Inferior parietal cortex (tissue), 1 donor: ENCODE measurements around the gene STX10.

Experiments used
- DNase-seq: peaks from one replicate; pipeline ENCODE4 v3.0.0-alpha.2; 2016; ENCODE audit errors: extremely low spot score

Gene STX10

DNA sequence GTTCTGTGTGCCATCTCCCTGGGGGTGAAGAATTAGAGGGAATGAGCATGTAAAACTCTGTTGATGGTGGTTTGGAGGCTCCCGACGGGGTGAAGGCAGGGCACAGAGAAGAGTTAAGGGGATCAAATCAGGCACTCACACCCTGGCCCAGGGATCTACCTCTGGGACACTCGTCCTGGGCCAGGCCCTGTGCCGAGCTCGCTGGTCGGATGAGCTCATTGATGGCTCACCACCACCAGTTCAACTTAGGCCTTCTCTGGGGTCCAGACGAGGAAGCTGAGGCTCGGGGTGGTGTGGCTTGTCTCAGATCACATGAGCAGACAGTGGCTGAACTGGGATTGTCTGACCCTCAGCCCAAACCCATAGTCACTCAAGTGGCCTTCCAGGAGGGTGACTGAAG is 30.5 kb downstream of the STX10 start:
- DNase-seq = no peak

- DNase-seq = no peak
Measured at GRCh38 chr19:13118424-13119193, 31.6 kb downstream of the STX10 start.

GRCh38 chr19:13117772-13118423 is 32.3 kb downstream of the STX10 start, which contains the start of gene NACC1:
TSS of gene NACC1 (plus strand) at chr19:13118264. CDS start at chr19:13135208, 16,944 bp downstream.
- DNase-seq = peak; percentile 86

DNA sequence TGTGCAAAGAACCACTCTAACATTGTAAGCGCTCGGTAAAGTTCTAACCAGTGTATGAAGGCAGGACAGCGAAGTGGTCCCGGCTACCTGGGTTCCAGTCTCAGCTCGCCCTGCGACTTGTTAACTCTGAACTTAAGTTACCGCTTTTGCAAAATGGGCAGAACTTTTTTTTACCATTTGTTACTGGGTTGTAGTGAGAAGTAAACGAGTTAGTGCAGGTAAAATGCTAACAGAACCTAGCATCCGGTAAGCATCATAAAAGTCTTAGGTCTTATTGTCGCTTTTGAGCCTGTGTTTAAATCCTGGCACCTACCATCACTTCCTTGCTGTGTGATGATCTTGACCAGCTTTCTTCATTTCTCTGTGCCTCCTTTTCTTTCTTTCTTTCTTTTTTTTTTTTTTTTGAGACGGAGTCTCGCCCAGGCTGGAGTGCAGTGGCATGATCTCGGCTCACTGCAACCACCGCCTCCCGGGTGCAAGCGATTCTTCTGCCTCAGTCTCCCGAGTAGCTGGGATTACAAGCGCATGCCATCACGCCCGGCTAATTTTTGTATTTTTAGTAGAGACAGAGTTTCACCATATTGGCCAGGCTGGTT is 32.9 kb downstream of the STX10 start:
- DNase-seq = no peak

GRCh38 chr19:13116282-13117175 is 33.6 kb downstream of the STX10 start, which contains the start of gene TRMT1:
TSS of gene TRMT1 (minus strand) at chr19:13116740. CDS start at chr19:13116399, 341 bp downstream.
- peak; percentile 93 for DNase-seq

DNA sequence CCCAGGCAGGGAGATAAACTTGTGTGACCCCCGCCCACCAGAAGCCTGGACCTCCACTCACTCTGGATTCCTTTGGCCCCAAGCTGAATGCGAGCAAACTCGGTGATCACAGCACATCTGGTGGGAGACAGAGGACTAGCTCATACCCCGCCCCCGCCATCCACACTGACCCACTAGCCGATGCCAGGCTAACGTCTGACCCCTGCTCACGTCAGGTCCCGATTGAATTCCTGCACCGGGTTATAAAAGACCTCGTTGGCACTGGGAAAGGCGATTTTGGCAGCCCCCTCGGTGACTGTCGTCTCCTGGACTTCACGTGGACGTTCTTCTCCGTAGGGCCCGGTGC is 34.3 kb downstream of the STX10 start:
- DNase-seq = no peak

DNA sequence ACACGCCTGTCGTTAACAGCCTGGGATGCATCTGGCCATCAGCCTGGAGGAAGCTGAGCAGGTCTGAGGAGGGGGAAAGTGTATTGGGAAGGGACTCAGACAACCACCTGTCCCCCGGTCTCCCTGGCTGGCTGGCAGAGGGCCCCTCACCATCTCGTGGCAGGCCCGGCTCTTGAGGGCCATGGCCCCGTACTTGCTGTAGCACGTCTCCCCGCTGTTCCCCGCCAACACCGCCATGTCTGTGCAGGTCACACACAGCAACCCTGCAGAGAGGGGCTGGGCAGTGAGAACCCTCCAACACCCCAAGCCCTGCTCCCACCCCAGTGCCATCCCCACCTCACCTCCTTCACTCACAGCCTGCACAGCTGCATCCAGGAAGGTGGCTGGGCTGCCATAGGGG is 37.6 kb downstream of the STX10 start:
- DNase-seq = no peak

GRCh38 chr19:13110099-13110610 is 40.0 kb downstream of the STX10 start:
- no peak for DNase-seq

DNA sequence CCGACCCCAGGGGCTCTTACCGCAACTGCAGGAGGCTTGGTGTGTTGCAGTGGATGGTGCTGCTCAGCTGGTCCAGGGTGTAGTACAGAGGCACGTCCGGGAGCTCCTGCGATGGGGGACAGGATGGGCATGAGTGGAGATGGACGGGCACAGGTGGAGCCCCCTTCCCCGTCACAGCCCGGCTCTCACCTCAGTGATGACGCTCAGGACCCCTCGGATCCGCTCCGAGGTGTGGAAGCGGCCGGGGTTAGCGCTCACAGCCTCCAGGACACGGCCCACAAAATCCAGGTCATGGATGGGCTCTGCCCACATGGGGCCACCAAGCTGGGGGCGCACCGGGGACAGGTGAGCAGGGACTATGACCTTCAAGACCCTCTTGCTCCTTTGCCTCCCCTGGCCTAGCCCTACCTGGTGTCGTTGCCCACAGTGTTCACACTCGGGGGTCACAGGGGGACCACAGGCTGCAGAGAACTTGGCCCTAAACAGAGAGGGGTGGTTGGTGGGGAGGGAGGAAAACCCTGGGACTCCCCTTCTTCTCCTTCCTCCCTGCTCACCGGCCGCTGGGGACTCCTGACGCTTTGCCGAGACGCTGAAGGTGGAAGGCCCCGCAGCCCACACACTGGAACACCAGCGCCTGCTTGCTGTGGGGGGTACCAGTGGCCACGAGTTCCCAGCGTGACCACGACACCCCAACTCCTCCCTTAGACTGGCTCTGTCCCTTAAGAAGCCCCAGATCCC is 40.6 kb downstream of the STX10 start:
- no peak for DNase-seq

DNA sequence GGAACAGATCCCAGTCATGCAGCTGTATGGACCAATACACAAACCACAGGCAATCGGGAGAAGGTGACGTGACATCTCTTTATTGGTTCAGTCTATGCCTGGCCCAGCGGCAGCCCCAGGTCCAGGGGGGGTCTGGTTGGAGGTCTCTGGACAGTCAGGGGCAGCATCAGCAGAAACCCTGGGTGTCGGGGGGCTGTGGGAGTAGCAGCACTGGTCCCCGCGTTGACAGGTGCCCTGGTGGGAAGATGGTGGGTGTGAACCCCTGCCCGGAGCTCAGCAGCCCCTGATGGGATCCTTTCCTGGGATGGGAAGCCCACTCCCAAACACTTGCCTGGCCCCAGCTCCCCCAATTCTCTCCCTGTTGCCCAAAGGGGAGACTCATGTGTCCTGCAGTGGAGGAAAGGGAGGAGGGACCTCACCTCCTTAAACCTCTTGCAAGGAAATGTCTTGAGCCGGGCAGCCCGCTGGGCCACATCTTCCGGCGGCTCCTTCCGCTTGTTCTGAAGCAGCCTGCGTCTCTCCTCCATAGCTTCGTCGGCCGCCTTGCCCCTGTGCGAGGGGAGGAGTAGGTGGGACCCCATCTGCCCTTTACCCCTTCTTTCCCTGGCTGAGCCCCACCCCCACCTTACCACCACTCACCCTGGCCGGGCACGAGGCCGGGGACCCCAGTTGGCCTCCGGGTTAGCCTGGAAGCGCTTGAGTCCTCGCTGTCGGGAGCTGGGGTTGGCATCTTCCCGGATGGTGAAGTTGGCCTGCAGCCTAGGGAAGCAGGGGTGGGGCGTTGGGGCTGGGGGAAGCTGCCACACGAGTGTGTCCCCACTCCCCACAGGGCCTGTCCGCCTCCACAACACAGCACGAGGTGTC is 45.1 kb downstream of the STX10 start:
- no peak for DNase-seq

DNA sequence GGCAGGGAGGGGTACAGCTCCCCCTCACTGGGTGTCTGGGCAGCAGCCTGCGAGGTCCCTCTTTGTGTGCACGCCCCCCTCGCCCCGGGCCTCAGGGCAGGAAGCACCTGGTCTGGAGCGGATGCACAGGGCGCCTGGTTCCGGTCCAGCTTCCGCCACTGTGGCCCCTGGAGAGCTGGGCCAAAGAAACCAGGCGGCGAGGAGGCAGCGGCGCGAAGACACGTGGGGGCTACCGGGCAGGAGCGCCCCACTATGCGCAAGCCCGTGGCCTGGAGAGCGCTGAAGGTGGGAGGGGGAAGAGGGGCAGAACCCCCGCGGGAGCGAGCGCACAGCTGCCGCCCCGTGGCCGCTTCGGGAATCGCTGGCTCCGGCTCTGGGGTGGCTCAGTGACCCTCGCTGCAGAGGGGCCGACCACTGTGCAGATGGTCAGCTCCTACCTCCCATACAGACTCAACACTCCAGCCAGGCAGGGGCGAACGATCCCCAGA is 45.8 kb downstream of the STX10 start:
- no peak for DNase-seq

DNA sequence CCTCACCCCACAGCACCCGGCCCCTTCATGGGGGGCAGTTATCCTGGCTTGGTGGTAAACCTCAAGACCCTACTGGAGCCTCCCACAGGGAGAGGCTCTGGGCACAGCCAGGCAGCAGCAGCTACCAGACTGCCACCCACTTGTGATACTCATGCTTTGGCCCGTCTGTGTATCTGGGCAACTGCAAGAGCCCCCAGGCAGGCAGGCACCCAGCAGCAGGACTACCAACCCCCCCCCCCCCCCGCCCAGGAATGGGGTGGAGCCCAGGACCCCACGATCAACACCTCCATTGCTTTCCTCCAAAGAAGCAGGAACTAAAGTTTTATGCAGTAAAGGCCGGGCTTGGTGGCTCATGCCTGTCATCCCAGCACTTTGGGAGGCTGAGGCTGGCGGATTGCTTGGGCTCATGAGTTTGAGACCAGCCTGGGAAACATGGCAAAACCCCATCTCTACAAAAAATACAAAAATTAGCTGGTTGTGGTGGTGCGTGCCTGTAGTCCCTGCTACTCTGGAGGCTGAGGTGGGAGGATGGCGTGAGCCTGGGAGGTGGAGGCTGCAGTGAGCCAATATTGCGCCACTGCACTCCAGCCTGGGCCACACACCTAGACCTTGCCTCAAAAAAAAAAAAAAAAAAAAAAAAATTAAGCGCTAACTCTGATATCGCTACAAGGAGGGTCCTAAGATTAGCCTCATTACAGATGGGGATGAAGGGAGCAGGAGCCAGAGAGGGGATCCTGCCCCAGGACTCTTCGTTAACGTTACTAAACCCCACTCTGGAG is 46.4 kb downstream of the STX10 start:
- DNase-seq = no peak

DNA sequence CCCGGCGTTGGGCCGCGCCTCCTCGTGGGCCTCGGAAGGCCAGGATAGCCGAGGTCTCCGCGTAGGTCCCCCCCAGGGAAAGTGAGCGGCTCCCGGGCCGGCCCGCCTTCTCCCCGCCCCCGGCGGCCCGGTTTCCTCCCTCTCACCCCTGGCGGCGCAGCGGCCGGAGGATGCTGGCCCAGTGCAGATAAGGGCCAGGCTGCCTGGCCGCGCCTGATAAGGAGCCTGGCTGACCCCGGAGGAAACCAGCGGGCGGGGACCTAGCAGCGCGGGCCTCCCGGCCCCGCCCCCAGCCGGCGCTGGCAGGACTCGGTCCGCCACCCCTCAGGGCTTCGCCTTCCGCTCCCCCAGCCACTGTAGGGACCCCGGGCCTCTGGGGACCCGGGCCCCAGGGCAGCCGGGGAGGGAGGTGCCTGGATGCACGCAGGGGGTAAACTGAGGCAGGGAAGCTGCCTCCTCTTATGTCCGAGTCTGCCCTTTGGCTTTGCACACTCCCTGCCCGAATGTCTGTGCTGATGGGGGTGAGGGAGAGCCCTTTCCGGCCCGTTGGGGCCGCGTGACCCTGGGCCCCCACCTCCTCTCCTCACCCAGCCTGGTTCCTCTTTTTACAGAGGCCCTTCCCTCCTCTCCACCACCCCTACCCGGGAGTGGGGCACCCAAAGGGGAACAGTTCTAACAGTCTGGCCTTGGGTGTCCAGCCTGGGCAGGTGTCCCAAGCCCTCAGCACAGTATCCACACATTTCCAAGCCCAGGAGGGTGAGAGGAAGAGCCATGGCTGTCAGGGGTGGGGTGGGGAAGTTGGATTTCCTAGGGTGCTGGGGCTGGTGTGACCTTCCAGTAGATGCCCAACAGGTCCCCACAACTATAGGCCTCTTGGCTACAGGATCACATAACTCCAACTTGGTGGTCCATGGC is 47.3 kb downstream of the STX10 start, which contains the start of gene LYL1:
LYL1 (minus strand) TSS at position 193 of the 915 bp plus-strand sequence. CDS start 1,687 bp downstream, outside the sequence.
- no peak for DNase-seq

DNA sequence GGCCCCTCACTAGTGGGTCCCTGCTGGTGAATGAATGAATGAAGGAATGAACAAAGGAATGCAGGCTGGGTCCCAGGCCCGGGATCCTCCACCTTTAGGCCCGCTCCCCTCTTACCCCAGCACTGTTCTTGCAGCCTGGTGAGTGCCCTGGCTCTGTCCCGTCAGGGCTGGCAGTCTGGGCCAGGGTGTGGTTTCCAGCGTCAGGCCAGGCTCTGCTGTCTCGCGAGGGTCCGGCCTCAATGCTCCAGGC is 47.8 kb downstream of the STX10 start:
- no peak for DNase-seq

- no peak for DNase-seq
Measured at GRCh38 chr19:13101590-13102415, 48.4 kb downstream of the STX10 start.

- DNase-seq = no peak
Measured at GRCh38 chr19:13100841-13101589, 49.2 kb downstream of the STX10 start.
